GM12873 (cell line): ENCODE measurements around the gene NAA16.

Source experiments
- CTCF ChIP-seq: IDR thresholded peaks from 2 replicates; pipeline ENCODE4 v1.5.1; 2012; ENCODE audit warnings: low read depth, mild to moderate bottlenecking, moderate library complexity, low read length, control low read depth; ENCODE audit not compliant: insufficient read depth; ENCODE audit errors: missing control alignments

NAA16 gene

GRCh38 chr13:41315443-41316047 is 4.5 kb downstream of the NAA16 start:
- TF ChIP-seq CTCF, result no peak

GRCh38 chr13:41317243-41317642 is 6.2 kb downstream of the NAA16 start:
- no peak for TF ChIP-seq CTCF

GRCh38 chr13:41325752-41326151 is 14.7 kb downstream of the NAA16 start:
- no peak for TF ChIP-seq CTCF

GRCh38 chr13:41326661-41327060 is 15.6 kb downstream of the NAA16 start:
- no peak for TF ChIP-seq CTCF

GRCh38 chr13:41327994-41328790 is 17.1 kb downstream of the NAA16 start:
- TF ChIP-seq CTCF, result no peak

- TF ChIP-seq CTCF, result no peak
Measured at GRCh38 chr13:41332829-41333228, 21.8 kb downstream of the NAA16 start.

- no peak for TF ChIP-seq CTCF
Measured at GRCh38 chr13:41334810-41335209, 23.7 kb downstream of the NAA16 start.
